Suprapubic skin (tissue), 4 donors: ENCODE measurements around the gene OR52I2. TPM values are rescaled to one million over a fixed set of nuclear protein-coding genes. Genes with fewer than 3 reads are reported as not detected.

Source experiments
- DNase-seq, 2 donors: peaks; one replicate each; pipeline ENCODE4 v3.0.0-alpha.2; 2019; ENCODE audit warnings: low spot score in 2 of 2
- H3K27ac ChIP-seq: fragments of 200-600 bp; sonication (generic); one replicate; pipeline ENCODE4 v1.5.1; 2019
- H3K27me3 ChIP-seq: fragments of 200-600 bp; sonication (generic); one replicate; pipeline ENCODE4 v1.5.1; 2019
- H3K36me3 ChIP-seq: fragments of 200-600 bp; sonication (generic); one replicate; pipeline ENCODE4 v1.5.1; 2019
- H3K4me1 ChIP-seq: fragments of 200-600 bp; sonication (generic); one replicate; pipeline ENCODE4 v1.5.1; 2019
- H3K4me3 ChIP-seq: fragments of 200-600 bp; sonication (generic); one replicate; pipeline ENCODE4 v1.5.1; 2019; ENCODE audit warnings: mild to moderate bottlenecking
- H3K9me3 ChIP-seq: fragments of 200-600 bp; sonication (generic); one replicate; pipeline ENCODE4 v1.5.1; 2019
- EP300 ChIP-seq: sonication (generic); formaldehyde crosslinking; IDR thresholded peaks from one replicate; pipeline ENCODE4 v1.6.1; 2017; ENCODE audit warnings: antibody characterized with exemption
- POLR2A ChIP-seq, 2 donors: fragments of 450-650 bp; IDR thresholded peaks; one replicate each; pipeline ENCODE4 v1.6.1; 2017; ENCODE audit warnings: antibody characterized with exemption in 2 of 2, mild to moderate bottlenecking in 2 of 2, moderate library complexity in 2 of 2
- POLR2AphosphoS5 ChIP-seq, 3 donors: sonication (generic); formaldehyde crosslinking; IDR thresholded peaks; one replicate each; pipeline ENCODE4 v1.6.1; 2017; ENCODE audit warnings: antibody characterized with exemption in 3 of 3
- WGBS: methylation state at CpG from one replicate; pipeline ENCODE4 v1.1.5; 2018; 5-methylcytosine and 5-hydroxymethylcytosine counted together
- total RNA-seq, 4 donors: library from RNA; depleted of rRNA; stranded (reverse); fragments of >200 nt; gene quantifications; one replicate each; pipeline ENCODE4 v1.1.0, GENCODE V29; 2016
- TF ChIP-seq, protein P1 (sequence below), 2 donors: fragments of 200-600 bp in 1 of 2; fragments of 450-650 bp in 1 of 2; sonication (generic) in 1 of 2; IDR thresholded peaks; one replicate each; pipeline ENCODE4 v1.5.1; 2016 to 2019; ENCODE audit warnings: antibody characterized with exemption in 2 of 2, mild to moderate bottlenecking in 1 of 2, moderate library complexity in 1 of 2

Gene OR52I2
- total RNA-seq, 4 donors from 2014 or later = not detected

DNA sequence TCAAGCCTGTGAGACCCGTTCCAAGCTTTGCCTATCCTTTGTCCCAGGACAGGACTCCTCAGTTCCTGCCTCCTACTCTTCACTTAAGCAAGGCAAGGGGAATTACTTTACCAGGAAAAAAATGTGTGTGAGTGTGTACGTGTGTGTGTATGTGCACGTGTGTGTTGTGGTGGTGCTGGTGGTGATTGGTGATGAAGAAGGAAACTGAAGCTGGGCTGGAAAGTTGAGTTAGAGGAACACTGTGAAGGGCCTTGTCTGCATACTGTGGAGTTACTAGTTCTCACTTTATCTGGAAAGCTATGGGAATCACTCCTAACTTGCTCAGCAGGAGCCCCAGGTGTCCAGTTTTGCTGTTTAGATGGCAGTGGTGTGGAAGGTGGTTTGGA is 56.1 kb downstream of the OR52I2 start:
- no peak for DNase-seq
- Histone ChIP-seq H3K4me1 (peaks cover 3% of the 10 kb centered on the region), H3K27ac (no peak overlapping the region), H3K27me3 (peaks cover 9% of the 10 kb centered on the region), H3K36me3 (no peaks in the 10 kb centered on the region), H3K4me3 (no peak overlapping the region), H3K9me3 (no peaks in the 10 kb centered on the region)
- WGBS = 87% methylated on average over 3 of the region's 3 CpGs
- TF ChIP-seq, protein P1, sequence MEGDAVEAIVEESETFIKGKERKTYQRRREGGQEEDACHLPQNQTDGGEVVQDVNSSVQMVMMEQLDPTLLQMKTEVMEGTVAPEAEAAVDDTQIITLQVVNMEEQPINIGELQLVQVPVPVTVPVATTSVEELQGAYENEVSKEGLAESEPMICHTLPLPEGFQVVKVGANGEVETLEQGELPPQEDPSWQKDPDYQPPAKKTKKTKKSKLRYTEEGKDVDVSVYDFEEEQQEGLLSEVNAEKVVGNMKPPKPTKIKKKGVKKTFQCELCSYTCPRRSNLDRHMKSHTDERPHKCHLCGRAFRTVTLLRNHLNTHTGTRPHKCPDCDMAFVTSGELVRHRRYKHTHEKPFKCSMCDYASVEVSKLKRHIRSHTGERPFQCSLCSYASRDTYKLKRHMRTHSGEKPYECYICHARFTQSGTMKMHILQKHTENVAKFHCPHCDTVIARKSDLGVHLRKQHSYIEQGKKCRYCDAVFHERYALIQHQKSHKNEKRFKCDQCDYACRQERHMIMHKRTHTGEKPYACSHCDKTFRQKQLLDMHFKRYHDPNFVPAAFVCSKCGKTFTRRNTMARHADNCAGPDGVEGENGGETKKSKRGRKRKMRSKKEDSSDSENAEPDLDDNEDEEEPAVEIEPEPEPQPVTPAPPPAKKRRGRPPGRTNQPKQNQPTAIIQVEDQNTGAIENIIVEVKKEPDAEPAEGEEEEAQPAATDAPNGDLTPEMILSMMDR (IDR thresholded peaks at IDR 0.05) = no peak
- no peak for TF ChIP-seq POLR2AphosphoS5 (IDR thresholded peaks at IDR 0.05)
- TF ChIP-seq POLR2A (IDR thresholded peaks at IDR 0.05) = no peak
- no peak for TF ChIP-seq EP300

DNA sequence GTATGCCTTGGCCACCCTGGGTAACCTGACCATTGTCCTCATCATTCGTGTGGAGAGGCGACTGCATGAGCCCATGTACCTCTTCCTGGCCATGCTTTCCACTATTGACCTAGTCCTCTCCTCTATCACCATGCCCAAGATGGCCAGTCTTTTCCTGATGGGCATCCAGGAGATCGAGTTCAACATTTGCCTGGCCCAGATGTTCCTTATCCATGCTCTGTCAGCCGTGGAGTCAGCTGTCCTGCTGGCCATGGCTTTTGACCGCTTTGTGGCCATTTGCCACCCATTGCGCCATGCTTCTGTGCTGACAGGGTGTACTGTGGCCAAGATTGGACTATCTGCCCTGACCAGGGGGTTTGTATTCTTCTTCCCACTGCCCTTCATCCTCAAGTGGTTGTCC is 58.4 kb downstream of the OR52I2 start:
- Histone ChIP-seq H3K4me1 (peaks cover 3% of the 10 kb centered on the region), H3K27ac (no peak overlapping the region), H3K27me3 (peaks cover 13% of the 10 kb centered on the region), H3K9me3 (no peaks in the 10 kb centered on the region), H3K4me3 (no peak overlapping the region), H3K36me3 (no peaks in the 10 kb centered on the region)
- TF ChIP-seq POLR2AphosphoS5 (IDR thresholded peaks at IDR 0.05) (no peak), EP300 (no peak), POLR2A (IDR thresholded peaks at IDR 0.05) (no peak)
- TF ChIP-seq, protein P1 (IDR thresholded peaks at IDR 0.05) = no peak
- DNase-seq = no peak
- 94% methylated on average over 6 of the region's 6 CpGs for WGBS

DNA sequence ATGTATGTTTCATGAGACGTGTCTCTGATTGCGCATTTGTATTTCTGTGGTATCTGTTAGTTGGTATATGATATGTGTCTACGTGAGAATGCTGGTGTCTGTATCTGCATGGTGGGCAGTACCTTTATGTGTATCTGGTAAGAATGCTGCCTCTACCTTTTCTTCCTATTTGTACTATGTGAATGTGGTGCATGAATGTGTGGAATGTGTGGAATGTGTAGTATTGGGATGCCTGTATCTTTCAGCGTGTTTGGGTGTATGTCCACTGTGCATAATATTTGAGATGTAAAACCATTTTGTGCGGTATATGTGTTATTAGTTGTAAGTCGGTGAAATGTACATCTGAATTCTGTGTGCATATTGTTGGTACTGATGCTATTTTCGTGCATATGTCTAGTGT is 60.0 kb downstream of the OR52I2 start:
- H3K27ac ChIP-seq = no peak overlapping the region
- peaks cover 13% of the 10 kb centered on the region for H3K27me3 ChIP-seq
- 76% methylated on average over 7 of the region's 7 CpGs for WGBS
- peaks cover 3% of the 10 kb centered on the region for H3K4me1 ChIP-seq
- TF ChIP-seq, protein P1 (IDR thresholded peaks at IDR 0.05) = no peak
- TF ChIP-seq POLR2A (IDR thresholded peaks at IDR 0.05) (no peak), POLR2AphosphoS5 (IDR thresholded peaks at IDR 0.05) (no peak), EP300 (no peak)
- no peak for DNase-seq
- no peak overlapping the region for H3K4me3 ChIP-seq
- H3K9me3 ChIP-seq = no peaks in the 10 kb centered on the region
- no peaks in the 10 kb centered on the region for H3K36me3 ChIP-seq

DNA sequence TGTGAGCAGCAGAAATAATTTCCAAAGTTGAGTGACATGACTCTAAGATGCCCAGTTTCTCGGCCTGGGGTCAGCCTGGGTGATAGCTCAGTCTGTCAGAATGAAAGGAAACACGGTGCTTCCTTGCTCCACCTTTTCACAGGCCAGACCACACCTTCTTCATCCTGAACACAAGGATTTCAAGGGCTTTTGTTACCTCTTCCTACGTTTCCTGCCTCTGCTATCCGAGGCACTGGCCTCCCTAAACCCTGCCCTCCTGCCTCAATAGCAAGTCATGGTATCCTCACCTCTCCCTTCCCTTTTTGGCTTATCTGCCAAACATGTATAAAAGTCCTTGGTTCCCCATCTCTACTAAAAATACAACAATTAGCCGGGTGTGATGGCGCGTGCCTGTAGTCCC is 60.5 kb downstream of the OR52I2 start:
- no peak for TF ChIP-seq EP300
- TF ChIP-seq, protein P1 (IDR thresholded peaks at IDR 0.05) = no peak
- no peak for TF ChIP-seq POLR2AphosphoS5 (IDR thresholded peaks at IDR 0.05)
- no peak for TF ChIP-seq POLR2A (IDR thresholded peaks at IDR 0.05)
- Histone ChIP-seq H3K27me3 (peaks cover 11% of the 10 kb centered on the region), H3K9me3 (no peaks in the 10 kb centered on the region), H3K4me3 (no peak overlapping the region), H3K4me1 (peaks cover 2% of the 10 kb centered on the region), H3K27ac (no peak overlapping the region), H3K36me3 (no peaks in the 10 kb centered on the region)
- 76% methylated on average over 7 of the region's 7 CpGs for WGBS
- no peak for DNase-seq

Other genes with a start within 250 kb of the OR52I2 start
- not detected for gene OR52B4, start 213.4 kb upstream of the OR52I2 start, total RNA-seq
- gene TRIM21, start 188.0 kb upstream of the OR52I2 start, total RNA-seq = 10 to 100 TPM in 3 of 4 donors, 1 to 10 TPM in 1; 9.6 to 13.4 (median 12.0) TPM
- gene OR52K2, start 132.4 kb upstream of the OR52I2 start, total RNA-seq = not detected
- under 1 TPM in 1 of 4 donors, not detected in 3; 0.85 TPM for gene OR52K1, start 99.1 kb upstream of the OR52I2 start, total RNA-seq
- not detected for gene OR52M1, start 36.6 kb upstream of the OR52I2 start, total RNA-seq
- gene OR52I1, start 12.3 kb downstream of the OR52I2 start, total RNA-seq = not detected
- gene TRIM68, start 26.5 kb downstream of the OR52I2 start, total RNA-seq = 10 to 100 TPM in 1 of 4 donors, 1 to 10 TPM in 3; 5.6 to 16.6 (median 7.4) TPM
- gene OR51D1, start 55.7 kb downstream of the OR52I2 start, total RNA-seq = not detected
- under 1 TPM in 2 of 4 donors, not detected in 2; 0.24 to 0.34 TPM for gene OR51E1, start 62.2 kb downstream of the OR52I2 start, total RNA-seq
- gene OR51E2, start 116.1 kb downstream of the OR52I2 start, total RNA-seq = not detected
- not detected for gene MMP26, start 123.0 kb downstream of the OR52I2 start, total RNA-seq
- gene OR51F1, start 188.2 kb downstream of the OR52I2 start, total RNA-seq = not detected
- gene OR52R1, start 222.6 kb downstream of the OR52I2 start, total RNA-seq = not detected
- not detected for gene OR51F2, start 239.6 kb downstream of the OR52I2 start, total RNA-seq